ENCODE data around the gene HRH4.

- TF ChIP-seq CTCF (IDR thresholded peaks at IDR 0.05; ENCODE audit: extremely low read depth in 1 of 2, insufficient read depth in 1 of 2, low read depth in 1 of 2, low read length in 2 of 2) (no peak), EZH2 (IDR thresholded peaks at IDR 0.05; ENCODE audit: borderline replicate concordance, low read depth, low read length, severe bottlenecking) (no peak)
Observed at GRCh38 chr18:24500766-24501165, 40.3 kb downstream of the HRH4 start.
